Smooth muscle cell (in vitro differentiated cells): ENCODE results near the gene RNPEPL1. TPM values are rescaled to one million over a fixed set of nuclear protein-coding genes. Genes with fewer than 3 reads are reported as not detected.
A peak's percentile ranks its signal among the peaks of the same experiment; 100 is the strongest.

Experiments used
- DNase-seq: peaks from one replicate; lab custom pipeline; 2025; ENCODE audit not compliant: unreplicated experiment; lab: John Stamatoyannopoulos, UW
- H2AFZ ChIP-seq: fragments of 200-600 bp; sonication (generic); 2 replicates; pipeline ENCODE4 v1.6.0; 2016; ENCODE audit warnings: antibody characterized with exemption, low read depth, mild to moderate bottlenecking
- H3F3A ChIP-seq: fragments of 200-600 bp; sonication (generic); 2 replicates; pipeline ENCODE4 v1.6.0; 2017; ENCODE audit warnings: antibody characterized with exemption, low read depth
- H3K27ac ChIP-seq: fragments of 200-600 bp; sonication (generic); 2 replicates; pipeline ENCODE4 v1.5.1; 2016; ENCODE audit warnings: low read depth, mild to moderate bottlenecking
- H3K27me3 ChIP-seq: fragments of 200-600 bp; sonication (generic); 2 replicates; pipeline ENCODE4 v1.6.1; 2016; ENCODE audit warnings: low read depth, mild to moderate bottlenecking
- H3K36me3 ChIP-seq: fragments of 200-600 bp; sonication (generic); 2 replicates; pipeline ENCODE4 v1.5.1; 2016; ENCODE audit warnings: low read depth
- H3K4me1 ChIP-seq: fragments of 200-600 bp; sonication (generic); 2 replicates; pipeline ENCODE4 v1.5.1; 2016; ENCODE audit warnings: low read depth
- H3K4me2 ChIP-seq: fragments of 200-600 bp; sonication (generic); 2 replicates; pipeline ENCODE4 v1.6.0; 2016; ENCODE audit warnings: mild to moderate bottlenecking
- H3K4me3 ChIP-seq: fragments of 200-600 bp; sonication (generic); 2 replicates; pipeline ENCODE4 v1.5.1; 2016; ENCODE audit warnings: mild to moderate bottlenecking
- H3K79me2 ChIP-seq: fragments of 200-600 bp; sonication (generic); 2 replicates; pipeline ENCODE4 v1.6.0; 2016; ENCODE audit warnings: low read depth, mild to moderate bottlenecking
- H3K9ac ChIP-seq: fragments of 200-600 bp; sonication (generic); 2 replicates; pipeline ENCODE4 v1.6.0; 2016; ENCODE audit warnings: low read depth
- H3K9me3 ChIP-seq: fragments of 200-600 bp; sonication (generic); replicated peaks from 2 replicates; pipeline ENCODE4 v1.5.1; 2016; ENCODE audit warnings: low read depth
- H4K20me1 ChIP-seq: fragments of 200-600 bp; sonication (generic); 2 replicates; pipeline ENCODE4 v1.6.0; 2016; ENCODE audit warnings: low read depth
- CTCF ChIP-seq: fragments of 200-600 bp; sonication (generic); IDR thresholded peaks from 2 replicates; pipeline ENCODE4 v1.5.1; 2017; ENCODE audit warnings: borderline replicate concordance, mild to moderate bottlenecking, antibody characterized with exemption; ENCODE audit not compliant: insufficient read depth, poor library complexity, severe bottlenecking
- WGBS: methylation state at CpG from one replicate; pipeline ENCODE4 v1.1.7; 2016; ENCODE audit warnings: low lambda C conversion rate; 5-methylcytosine and 5-hydroxymethylcytosine counted together
- polyA plus RNA-seq: library from polyadenylated mRNA; unstranded; fragments of >200 nt; fragmentation: Nextera tagmentation; extraction: Ambion mirVana; gene quantifications from 2 replicates; pipeline ENCODE4 v1.2.1, GENCODE V29; 2016
- total RNA-seq: library from RNA; depleted of rRNA; stranded (reverse); fragments of >200 nt; gene quantifications from 2 replicates; pipeline ENCODE4 v1.2.3, GENCODE V29; 2014

RNPEPL1 gene
- total and polyA plus RNA-seq, 2 experiments from 2014 or later: 15.3 to 40.9 TPM

GRCh38 chr2:240603081-240603835 is 35.0 kb downstream of the RNPEPL1 start:
- H3K9ac ChIP-seq: no peak overlapping the region
- 96% methylated on average over 22 of the region's 22 CpGs for WGBS
- no peaks in the 10 kb centered on the region for H3K9me3 ChIP-seq
- no peak overlapping the region for H3K4me2 ChIP-seq
- no peaks in the 10 kb centered on the region for H3K4me1 ChIP-seq
- no peaks in the 10 kb centered on the region for H4K20me1 ChIP-seq
- no peak overlapping the region for H2AFZ ChIP-seq
- no peak for DNase-seq
- H3K79me2 ChIP-seq: no peaks in the 10 kb centered on the region
- H3K4me3 ChIP-seq: no peak overlapping the region
- H3K36me3 ChIP-seq: no peaks in the 10 kb centered on the region
- H3K27ac ChIP-seq: no peak overlapping the region
- H3F3A ChIP-seq: no peaks in the 10 kb centered on the region
- H3K27me3 ChIP-seq: no peaks in the 10 kb centered on the region
- TF ChIP-seq CTCF: no peak

- DNase-seq: no peak
- H2AFZ ChIP-seq: no peak overlapping the region
- no peak overlapping the region for H3K27ac ChIP-seq
- no peak overlapping the region for H3K4me2 ChIP-seq
- H3K79me2 ChIP-seq: no peaks in the 10 kb centered on the region
- no peaks in the 10 kb centered on the region for H3K36me3 ChIP-seq
- H4K20me1 ChIP-seq: no peaks in the 10 kb centered on the region
- TF ChIP-seq CTCF: no peak
- no peaks in the 10 kb centered on the region for H3K9me3 ChIP-seq
- H3F3A ChIP-seq: no peaks in the 10 kb centered on the region
- no peak overlapping the region for H3K4me3 ChIP-seq
- 95% methylated on average over 10 of the region's 10 CpGs for WGBS
- no peak overlapping the region for H3K9ac ChIP-seq
- H3K27me3 ChIP-seq: no peaks in the 10 kb centered on the region
- H3K4me1 ChIP-seq: no peaks in the 10 kb centered on the region
These were observed 35.6 kb downstream of the RNPEPL1 start for GRCh38 chr2:240603846-240604245.

DNA sequence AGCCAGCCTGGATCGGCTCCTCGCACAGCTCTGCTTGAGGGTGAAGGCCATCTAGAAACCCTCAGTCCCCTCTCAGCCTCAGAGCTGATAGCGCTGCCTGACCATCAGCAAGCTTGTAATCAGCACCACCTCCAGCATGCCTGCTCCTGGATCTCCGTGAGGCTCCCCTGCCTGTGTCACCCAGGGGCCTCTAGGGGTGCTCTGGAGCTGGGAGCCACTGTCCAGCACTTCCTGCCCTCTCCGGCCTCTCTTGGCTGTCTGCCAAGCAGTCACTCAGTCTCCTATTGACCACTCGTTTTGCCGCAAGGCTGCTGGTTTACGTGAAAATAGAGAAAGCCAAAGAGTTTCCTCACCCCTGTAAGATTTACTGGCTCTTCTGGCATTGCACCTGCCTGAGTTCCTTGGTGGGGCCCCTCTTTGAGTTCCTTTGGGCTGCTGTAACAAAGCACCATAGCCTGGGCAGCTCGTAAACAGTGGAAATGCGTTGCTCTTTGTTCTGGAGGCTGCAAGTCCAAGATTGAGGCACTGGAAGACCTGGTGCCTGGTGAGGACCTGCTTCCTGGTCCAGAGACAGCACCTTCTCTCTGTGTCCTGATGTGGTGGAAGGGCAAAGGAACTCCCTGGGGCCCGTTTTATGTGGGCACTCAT is 36.1 kb downstream of the RNPEPL1 start:
- Histone ChIP-seq H3K4me2 (no peak overlapping the region), H3K9me3 (no peaks in the 10 kb centered on the region), H3K36me3 (no peaks in the 10 kb centered on the region), H3K9ac (no peak overlapping the region), H3F3A (no peaks in the 10 kb centered on the region), H3K79me2 (no peaks in the 10 kb centered on the region), H4K20me1 (no peaks in the 10 kb centered on the region), H3K4me3 (no peak overlapping the region), H2AFZ (no peak overlapping the region), H3K4me1 (no peaks in the 10 kb centered on the region), H3K27me3 (no peaks in the 10 kb centered on the region), H3K27ac (no peak overlapping the region)
- whole genome bisulfite sequencing: 66% methylated on average over 10 of the region's 11 CpGs
- DNase-seq: no peak
- peak; percentile 25 for TF ChIP-seq CTCF
